Type B pancreatic cell (in vitro differentiated cells): ENCODE results near the gene CES4A. TPM values are rescaled to one million over a fixed set of nuclear protein-coding genes. Genes with fewer than 3 reads are reported as not detected.

Experiments used
- DNase-seq: peaks from one replicate; pipeline ENCODE4 v3.0.0; 2021; ENCODE audit warnings: mixed read lengths; ENCODE audit not compliant: unreplicated experiment; ENCODE audit errors: extremely low spot score
- H3K27ac Mint-ChIP-seq: 2 replicates; pipeline ENCODE4 v1.8.0; 2021; ENCODE audit warnings: mild to moderate bottlenecking, mixed read lengths
- H3K27me3 Mint-ChIP-seq: 2 replicates; pipeline ENCODE4 v1.8.0; 2021; ENCODE audit warnings: mixed read lengths
- H3K36me3 Mint-ChIP-seq: 2 replicates; pipeline ENCODE4 v1.8.0; 2021; ENCODE audit warnings: mixed read lengths
- H3K4me1 Mint-ChIP-seq: one replicate; pipeline ENCODE4 v1.8.0; 2021; ENCODE audit warnings: mixed read lengths; ENCODE audit not compliant: unreplicated experiment
- H3K4me3 Mint-ChIP-seq: 2 replicates; pipeline ENCODE4 v1.8.0; 2021; ENCODE audit warnings: mild to moderate bottlenecking, mixed read lengths
- H3K9me3 Mint-ChIP-seq: 2 replicates; pipeline ENCODE4 v1.8.0; 2021; ENCODE audit warnings: mixed read lengths
- total RNA-seq: library from RNA; stranded (reverse); gene quantifications from 2 replicates; pipeline ENCODE4 v1.2.1, GENCODE V29; 2021; ENCODE audit warnings: low replicate concordance
- TF ChIP-seq, protein P1 (sequence below): fragments of 200-600 bp; sonication (generic); conservative IDR thresholded peaks from 2 replicates; pipeline ENCODE4 v1.5.0; 2021; ENCODE audit warnings: antibody characterized with exemption, mild to moderate bottlenecking

The CES4A gene
- total RNA-seq, 1 donor from 2014 or later, result 13.9 TPM

DNA sequence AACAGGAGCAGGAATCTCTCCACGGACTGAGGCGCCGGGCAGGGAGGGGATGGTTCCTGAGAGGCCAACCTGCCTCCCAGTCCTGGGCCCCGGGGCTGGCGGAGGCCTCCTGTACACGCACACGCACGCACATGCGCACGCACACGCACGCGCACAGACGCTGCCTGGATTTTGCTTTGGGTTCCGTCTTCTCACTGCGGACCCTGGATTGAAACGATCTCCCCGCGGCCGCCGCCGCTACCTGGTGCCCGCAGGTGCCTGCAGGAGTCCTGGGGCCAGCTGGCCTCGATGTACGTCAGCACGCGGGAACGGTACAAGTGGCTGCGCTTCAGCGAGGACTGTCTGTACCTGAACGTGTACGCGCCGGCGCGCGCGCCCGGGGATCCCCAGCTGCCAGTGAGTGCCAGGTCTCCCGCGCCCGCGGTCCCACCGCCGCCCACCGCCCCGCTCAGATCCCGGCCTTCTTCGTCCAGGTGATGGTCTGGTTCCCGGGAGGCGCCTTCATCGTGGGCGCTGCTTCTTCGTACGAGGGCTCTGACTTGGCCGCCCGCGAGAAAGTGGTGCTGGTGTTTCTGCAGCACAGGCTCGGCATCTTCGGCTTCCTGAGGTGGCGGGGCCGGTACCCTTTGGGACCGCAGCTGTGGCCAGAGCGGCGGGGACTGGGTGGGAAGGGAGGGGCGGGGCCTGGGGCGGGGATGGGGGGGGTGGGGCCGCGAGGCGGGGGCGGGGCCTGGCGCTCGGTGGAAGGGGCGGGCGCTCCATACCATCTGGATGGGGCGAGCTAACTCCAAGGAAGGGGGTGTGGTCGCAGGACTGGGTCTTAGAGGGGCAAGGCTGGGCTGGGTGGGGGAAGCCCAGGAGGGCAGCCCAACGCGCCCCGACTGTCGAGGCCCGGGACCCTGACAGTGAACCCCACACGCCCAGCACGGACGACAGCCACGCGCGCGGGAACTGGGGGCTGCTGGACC lies 12.3 kb downstream of the CES4A start:
- Mint-ChIP-seq H3K4me3 (peak overlapping the region; percentile 86), H3K36me3 (peaks cover 3% of the 10 kb centered on the region), H3K27ac (peak overlapping the region; percentile 46), H3K4me1 (no peaks in the 10 kb centered on the region), H3K9me3 (no peaks in the 10 kb centered on the region), H3K27me3 (peaks cover 53% of the 10 kb centered on the region)
- DNase-seq, result no peak
- TF ChIP-seq, protein P1, sequence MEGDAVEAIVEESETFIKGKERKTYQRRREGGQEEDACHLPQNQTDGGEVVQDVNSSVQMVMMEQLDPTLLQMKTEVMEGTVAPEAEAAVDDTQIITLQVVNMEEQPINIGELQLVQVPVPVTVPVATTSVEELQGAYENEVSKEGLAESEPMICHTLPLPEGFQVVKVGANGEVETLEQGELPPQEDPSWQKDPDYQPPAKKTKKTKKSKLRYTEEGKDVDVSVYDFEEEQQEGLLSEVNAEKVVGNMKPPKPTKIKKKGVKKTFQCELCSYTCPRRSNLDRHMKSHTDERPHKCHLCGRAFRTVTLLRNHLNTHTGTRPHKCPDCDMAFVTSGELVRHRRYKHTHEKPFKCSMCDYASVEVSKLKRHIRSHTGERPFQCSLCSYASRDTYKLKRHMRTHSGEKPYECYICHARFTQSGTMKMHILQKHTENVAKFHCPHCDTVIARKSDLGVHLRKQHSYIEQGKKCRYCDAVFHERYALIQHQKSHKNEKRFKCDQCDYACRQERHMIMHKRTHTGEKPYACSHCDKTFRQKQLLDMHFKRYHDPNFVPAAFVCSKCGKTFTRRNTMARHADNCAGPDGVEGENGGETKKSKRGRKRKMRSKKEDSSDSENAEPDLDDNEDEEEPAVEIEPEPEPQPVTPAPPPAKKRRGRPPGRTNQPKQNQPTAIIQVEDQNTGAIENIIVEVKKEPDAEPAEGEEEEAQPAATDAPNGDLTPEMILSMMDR, result no peak

GRCh38 chr16:67001726-67002125 lies 13.3 kb downstream of the CES4A start:
- H3K4me3 Mint-ChIP-seq, result peak overlapping the region; percentile 28
- H3K36me3 Mint-ChIP-seq, result peaks cover 3% of the 10 kb centered on the region
- TF ChIP-seq, protein P1, result no peak
- no peak for DNase-seq
- H3K4me1 Mint-ChIP-seq, result no peaks in the 10 kb centered on the region
- H3K27me3 Mint-ChIP-seq, result peaks cover 53% of the 10 kb centered on the region
- no peaks in the 10 kb centered on the region for H3K9me3 Mint-ChIP-seq
- H3K27ac Mint-ChIP-seq, result no peak overlapping the region

DNA sequence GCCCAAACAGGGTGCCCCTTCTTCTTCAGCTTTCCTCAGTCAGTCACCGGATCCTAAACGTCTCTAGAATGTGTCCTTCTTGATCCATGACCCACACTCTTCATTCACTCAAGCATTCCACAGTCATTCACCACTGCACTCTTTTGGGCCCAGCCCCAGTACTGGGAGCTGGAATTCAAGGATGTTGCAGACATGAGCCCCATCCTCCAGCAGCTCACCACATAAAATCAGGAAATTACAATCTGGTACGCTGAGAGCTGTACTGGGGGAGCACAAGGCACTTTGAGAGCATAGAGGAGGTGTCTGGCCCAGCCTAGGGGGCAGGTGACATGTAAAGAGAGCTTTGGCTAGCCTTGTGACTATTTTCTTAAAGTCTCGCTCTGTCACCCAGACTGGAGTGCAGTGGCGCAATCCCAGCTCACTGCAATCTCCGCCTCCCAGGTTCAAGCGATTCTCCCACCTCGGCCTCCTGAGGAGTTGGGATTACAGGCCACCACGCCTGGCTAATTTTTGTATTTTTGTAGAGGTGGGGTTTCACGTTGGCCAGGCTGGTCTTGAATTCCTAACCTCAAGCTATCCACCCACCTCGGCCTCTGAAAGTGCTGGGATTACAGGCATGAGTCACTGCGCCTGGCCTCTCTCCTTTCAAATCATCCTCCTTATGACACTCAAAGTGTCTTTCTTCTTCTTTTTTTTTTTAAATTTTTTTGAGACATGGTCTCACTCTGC lies 18.7 kb downstream of the CES4A start:
- H3K4me1 Mint-ChIP-seq, result no peaks in the 10 kb centered on the region
- H3K4me3 Mint-ChIP-seq, result no peak overlapping the region
- H3K36me3 Mint-ChIP-seq, result peaks cover 3% of the 10 kb centered on the region
- DNase-seq, result no peak
- H3K27ac Mint-ChIP-seq, result no peak overlapping the region
- H3K27me3 Mint-ChIP-seq, result peaks cover 16% of the 10 kb centered on the region
- TF ChIP-seq, protein P1, result no peak
- H3K9me3 Mint-ChIP-seq, result no peaks in the 10 kb centered on the region

- Mint-ChIP-seq H3K9me3 (no peaks in the 10 kb centered on the region), H3K4me3 (no peak overlapping the region), H3K36me3 (no peaks in the 10 kb centered on the region)
These were observed 20.8 kb downstream of the CES4A start for GRCh38 chr16:67009158-67009557.

GRCh38 chr16:67011274-67011673 lies 22.9 kb downstream of the CES4A start:
- Mint-ChIP-seq H3K36me3 (no peaks in the 10 kb centered on the region), H3K27me3 (peaks cover 19% of the 10 kb centered on the region), H3K27ac (no peak overlapping the region), H3K9me3 (no peaks in the 10 kb centered on the region), H3K4me3 (no peak overlapping the region), H3K4me1 (peaks cover 12% of the 10 kb centered on the region)
- TF ChIP-seq, protein P1, result no peak
- DNase-seq, result no peak

More at GRCh38 chr16:67009158-67009557, 20.8 kb downstream of the CES4A start:
- no peak for DNase-seq
- TF ChIP-seq, protein P1, result no peak
- H3K27ac Mint-ChIP-seq, result no peak overlapping the region
- H3K27me3 Mint-ChIP-seq, result peaks cover 6% of the 10 kb centered on the region
- peaks cover 3% of the 10 kb centered on the region for H3K4me1 Mint-ChIP-seq
